Activated T-helper 2 cell treated with anti-CD3 and anti-CD28 coated beads, Interferon-gamma antibody, Interleukin-2, Interleukin-4, amounts not matched to agents 10 μg/mL and 5 μg/mL and 100 μg/mL, durations not matched to agents 14 hours and 24 hours and 36 hours (primary cell): ENCODE measurements around the gene BCL10. TPM values are rescaled to one million over a fixed set of nuclear protein-coding genes. Genes with fewer than 3 reads are reported as not detected.

Experiments used
- DNase-seq: peaks from one replicate; pipeline ENCODE4 v3.0.0; 2021; ENCODE audit warnings: low spot score
- H3K27ac Mint-ChIP-seq: one replicate; pipeline ENCODE4 v1.8.0; 2021; ENCODE audit warnings: mixed read lengths
- H3K27me3 Mint-ChIP-seq: one replicate; pipeline ENCODE4 v1.8.0; 2021; ENCODE audit warnings: low read depth, mixed read lengths
- H3K36me3 Mint-ChIP-seq: one replicate; pipeline ENCODE4 v1.8.0; 2021; ENCODE audit warnings: low read depth, mixed read lengths
- H3K4me1 Mint-ChIP-seq: one replicate; pipeline ENCODE4 v1.8.0; 2021; ENCODE audit warnings: low read depth, mixed read lengths
- H3K4me3 Mint-ChIP-seq: one replicate; pipeline ENCODE4 v1.8.0; 2021; ENCODE audit warnings: low read depth, mild to moderate bottlenecking, moderate library complexity, mixed read lengths
- H3K9me3 Mint-ChIP-seq: one replicate; pipeline ENCODE4 v1.8.0; 2021; ENCODE audit warnings: mixed read lengths
- intact Hi-C: fragments of 100-400 bp; cut with micrococcal nuclease; formaldehyde crosslinking; loops from one replicate; pipeline ENCODE4 v1.15.1; 2023
- total RNA-seq: library from RNA; stranded (reverse); gene quantifications from 2 replicates; pipeline ENCODE4 v1.2.3, GENCODE V29; 2022

The BCL10 gene
- total RNA-seq, 1 donor from 2014 or later, result 24.4 TPM

DNA sequence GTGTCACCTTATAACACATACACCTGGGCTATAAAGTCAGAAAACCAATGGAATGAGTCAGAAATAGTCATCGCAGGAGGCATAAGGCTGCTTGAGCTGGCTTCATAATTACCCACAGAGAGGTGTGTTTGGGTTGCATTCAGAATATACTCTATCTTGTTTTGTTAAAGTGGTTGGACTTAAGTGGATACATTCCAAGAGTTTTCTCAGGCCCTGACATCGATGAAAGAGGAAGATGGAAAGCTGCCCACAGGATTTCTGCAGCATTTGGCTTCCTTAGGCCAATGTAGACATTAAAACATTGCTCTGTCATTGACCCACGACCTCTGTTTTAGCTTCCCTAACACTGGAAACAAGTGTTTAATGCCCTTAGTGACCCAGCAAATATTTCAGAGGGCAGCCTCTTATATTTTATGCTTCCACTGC, 18.6 kb upstream of the BCL10 start:
- intact Hi-C loops, result loop anchor here (5.0 kb wide), 2 partner anchors 282 to 412 kb away; partner anchors contain the start of gene ZNHIT6
- no peak overlapping the region for H3K27ac Mint-ChIP-seq
- peaks cover 24% of the 10 kb centered on the region for H3K4me1 Mint-ChIP-seq
- H3K27me3 Mint-ChIP-seq, result peaks cover 61% of the 10 kb centered on the region
- H3K36me3 Mint-ChIP-seq, result no peaks in the 10 kb centered on the region
- DNase-seq, result no peak
- H3K4me3 Mint-ChIP-seq, result no peak overlapping the region
- H3K9me3 Mint-ChIP-seq, result no peaks in the 10 kb centered on the region

DNA sequence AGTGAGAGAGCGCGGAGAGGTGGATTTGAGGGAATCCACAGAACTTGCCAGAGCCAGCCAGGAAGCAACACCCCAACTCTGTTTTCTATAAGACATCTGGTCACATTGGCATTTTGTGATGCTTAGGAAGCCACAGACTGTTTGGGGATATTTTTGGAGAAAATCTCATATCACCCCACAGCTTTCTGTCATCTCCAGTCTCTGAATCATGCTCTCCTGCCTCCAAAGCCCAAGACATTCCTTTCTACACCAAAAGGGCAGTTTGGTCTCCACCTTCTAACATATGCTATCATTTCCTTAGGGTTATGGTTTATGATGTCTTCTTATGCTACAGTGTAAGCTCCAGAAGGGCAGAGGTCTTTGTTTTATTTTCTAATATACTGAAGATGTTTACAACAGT, 14.4 kb upstream of the BCL10 start:
- peaks cover 52% of the 10 kb centered on the region for H3K27me3 Mint-ChIP-seq
- intact Hi-C loops, result loop anchor here (1.0 kb wide), 1 partner anchor 7 kb away; no protein-coding TSS in a partner anchor

GRCh38 chr1:85289848-85290335, 13.5 kb upstream of the BCL10 start:
- DNase-seq, result no peak

More for the DNA sequence above, 14.4 kb upstream of the BCL10 start:
- H3K27ac Mint-ChIP-seq, result no peak overlapping the region
- H3K9me3 Mint-ChIP-seq, result no peaks in the 10 kb centered on the region
- H3K36me3 Mint-ChIP-seq, result no peaks in the 10 kb centered on the region
- no peak for DNase-seq
- H3K4me3 Mint-ChIP-seq, result no peak overlapping the region
- H3K4me1 Mint-ChIP-seq, result peaks cover 8% of the 10 kb centered on the region

GRCh38 chr1:85289207-85289847, 12.9 kb upstream of the BCL10 start:
- intact Hi-C loops, result no loop called here

More at GRCh38 chr1:85289848-85290335, 13.5 kb upstream of the BCL10 start:
- Mint-ChIP-seq H3K36me3 (no peaks in the 10 kb centered on the region), H3K4me1 (peaks cover 7% of the 10 kb centered on the region), H3K9me3 (no peaks in the 10 kb centered on the region), H3K27ac (no peak overlapping the region), H3K4me3 (no peak overlapping the region), H3K27me3 (peaks cover 47% of the 10 kb centered on the region)
- intact Hi-C loops, result loop anchor here (1.0 kb wide), 1 partner anchor 8 kb away; no protein-coding TSS in a partner anchor

DNA sequence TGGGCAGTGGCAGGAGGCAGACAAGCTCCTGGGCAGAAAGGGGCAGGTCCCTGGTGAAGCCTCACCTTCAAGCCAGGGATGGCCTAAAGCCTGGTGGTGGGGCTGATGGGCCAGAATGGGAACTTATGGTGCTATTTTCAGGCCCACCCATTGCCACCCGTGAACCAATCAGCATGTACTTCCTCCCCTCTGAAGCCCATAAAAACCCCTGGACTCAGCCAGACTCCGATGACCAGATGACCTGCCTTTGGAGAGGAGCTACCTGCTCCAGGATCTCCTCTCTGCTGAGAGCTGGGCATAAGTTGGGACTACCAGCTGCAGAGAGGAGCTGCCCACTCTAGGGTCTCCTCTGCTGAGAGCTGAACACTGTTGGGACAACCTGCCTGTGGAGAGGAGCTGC, 7.8 kb upstream of the BCL10 start:
- intact Hi-C loops, result no loop called here
- no peak overlapping the region for H3K27ac Mint-ChIP-seq
- H3K36me3 Mint-ChIP-seq, result no peaks in the 10 kb centered on the region
- peaks cover 35% of the 10 kb centered on the region for H3K27me3 Mint-ChIP-seq
- H3K4me3 Mint-ChIP-seq, result no peak overlapping the region
- no peaks in the 10 kb centered on the region for H3K9me3 Mint-ChIP-seq
- peaks cover 6% of the 10 kb centered on the region for H3K4me1 Mint-ChIP-seq
- no peak for DNase-seq

More at GRCh38 chr1:85289207-85289847, 12.9 kb upstream of the BCL10 start:
- no peak for DNase-seq
- no peaks in the 10 kb centered on the region for H3K9me3 Mint-ChIP-seq
- no peak overlapping the region for H3K4me3 Mint-ChIP-seq
- no peaks in the 10 kb centered on the region for H3K36me3 Mint-ChIP-seq
- H3K27me3 Mint-ChIP-seq, result peaks cover 41% of the 10 kb centered on the region
- no peak overlapping the region for H3K27ac Mint-ChIP-seq
- H3K4me1 Mint-ChIP-seq, result peaks cover 6% of the 10 kb centered on the region

GRCh38 chr1:85283475-85284199, 7.2 kb upstream of the BCL10 start:
- no peaks in the 10 kb centered on the region for H3K9me3 Mint-ChIP-seq
- no peak for DNase-seq
- H3K27ac Mint-ChIP-seq, result no peak overlapping the region
- H3K27me3 Mint-ChIP-seq, result peaks cover 36% of the 10 kb centered on the region
- H3K36me3 Mint-ChIP-seq, result no peaks in the 10 kb centered on the region
- H3K4me3 Mint-ChIP-seq, result no peak overlapping the region
- intact Hi-C loops, result no loop called here
- peaks cover 12% of the 10 kb centered on the region for H3K4me1 Mint-ChIP-seq

GRCh38 chr1:85282424-85282823, 6.0 kb upstream of the BCL10 start:
- H3K4me1 Mint-ChIP-seq, result peaks cover 14% of the 10 kb centered on the region

DNA sequence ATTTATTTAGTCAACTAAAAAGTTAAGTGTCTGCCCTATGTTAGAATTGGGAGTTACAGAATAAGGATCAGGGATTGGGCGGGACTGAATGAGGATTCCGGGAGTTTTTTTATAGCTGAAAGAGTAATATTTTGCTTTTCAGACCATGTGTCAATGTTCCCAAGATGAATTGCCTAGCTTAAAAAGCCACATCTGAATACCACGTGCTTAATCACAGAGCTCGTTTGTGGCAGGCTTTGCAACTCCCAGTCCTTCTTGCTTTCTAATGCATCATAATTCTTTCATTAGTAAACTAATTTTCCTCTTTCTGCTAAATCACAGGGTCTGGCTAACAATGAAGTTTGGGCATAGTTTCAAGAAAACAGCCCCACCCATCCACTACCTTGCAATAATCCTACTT, 4.2 kb upstream of the BCL10 start:
- no peak overlapping the region for H3K27ac Mint-ChIP-seq
- peaks cover 24% of the 10 kb centered on the region for H3K27me3 Mint-ChIP-seq
- H3K9me3 Mint-ChIP-seq, result no peaks in the 10 kb centered on the region
- intact Hi-C loops, result no loop called here
- DNase-seq, result no peak
- peaks cover 18% of the 10 kb centered on the region for H3K4me1 Mint-ChIP-seq
- H3K36me3 Mint-ChIP-seq, result no peaks in the 10 kb centered on the region
- no peak overlapping the region for H3K4me3 Mint-ChIP-seq

More at GRCh38 chr1:85282424-85282823, 6.0 kb upstream of the BCL10 start:
- Mint-ChIP-seq H3K27me3 (peaks cover 36% of the 10 kb centered on the region), H3K4me3 (no peak overlapping the region), H3K36me3 (no peaks in the 10 kb centered on the region), H3K27ac (no peak overlapping the region), H3K9me3 (no peaks in the 10 kb centered on the region)
- intact Hi-C loops, result no loop called here
- DNase-seq, result no peak

GRCh38 chr1:85279458-85280080, 3.1 kb upstream of the BCL10 start:
- intact Hi-C loops, result loop anchor here (1.0 to 10.0 kb wide), 8 partner anchors 19 to 1132 kb away; partner anchors contain the start of genes CTBS, GNG5, ODF2L and SPATA1
- H3K9me3 Mint-ChIP-seq, result no peaks in the 10 kb centered on the region
- no peak for DNase-seq
- peaks cover 7% of the 10 kb centered on the region for H3K36me3 Mint-ChIP-seq
- H3K4me3 Mint-ChIP-seq, result peak overlapping the region; percentile 15
- H3K27ac Mint-ChIP-seq, result peak overlapping the region; percentile 28
- peaks cover 23% of the 10 kb centered on the region for H3K27me3 Mint-ChIP-seq
- H3K4me1 Mint-ChIP-seq, result peaks cover 28% of the 10 kb centered on the region

GRCh38 chr1:85278853-85279314, 2.5 kb upstream of the BCL10 start:
- peak; percentile 30 for DNase-seq
- H3K36me3 Mint-ChIP-seq, result peaks cover 12% of the 10 kb centered on the region
- no peaks in the 10 kb centered on the region for H3K9me3 Mint-ChIP-seq
- peak overlapping the region; percentile 28 for H3K27ac Mint-ChIP-seq
- peak overlapping the region; percentile 15 for H3K4me3 Mint-ChIP-seq
- H3K27me3 Mint-ChIP-seq, result peaks cover 23% of the 10 kb centered on the region
- intact Hi-C loops, result loop anchor here (1.0 to 10.0 kb wide), 8 partner anchors 19 to 1132 kb away; partner anchors contain the start of genes CTBS, GNG5, ODF2L and SPATA1
- peaks cover 34% of the 10 kb centered on the region for H3K4me1 Mint-ChIP-seq

- intact Hi-C loops, result loop anchor here (2.0 to 10.0 kb wide), 8 partner anchors 43 to 1131 kb away; partner anchors contain the start of genes CTBS, GNG5, ODF2L and SPATA1
Observed at GRCh38 chr1:85277802-85278201, 1.4 kb upstream of the BCL10 start.

DNA sequence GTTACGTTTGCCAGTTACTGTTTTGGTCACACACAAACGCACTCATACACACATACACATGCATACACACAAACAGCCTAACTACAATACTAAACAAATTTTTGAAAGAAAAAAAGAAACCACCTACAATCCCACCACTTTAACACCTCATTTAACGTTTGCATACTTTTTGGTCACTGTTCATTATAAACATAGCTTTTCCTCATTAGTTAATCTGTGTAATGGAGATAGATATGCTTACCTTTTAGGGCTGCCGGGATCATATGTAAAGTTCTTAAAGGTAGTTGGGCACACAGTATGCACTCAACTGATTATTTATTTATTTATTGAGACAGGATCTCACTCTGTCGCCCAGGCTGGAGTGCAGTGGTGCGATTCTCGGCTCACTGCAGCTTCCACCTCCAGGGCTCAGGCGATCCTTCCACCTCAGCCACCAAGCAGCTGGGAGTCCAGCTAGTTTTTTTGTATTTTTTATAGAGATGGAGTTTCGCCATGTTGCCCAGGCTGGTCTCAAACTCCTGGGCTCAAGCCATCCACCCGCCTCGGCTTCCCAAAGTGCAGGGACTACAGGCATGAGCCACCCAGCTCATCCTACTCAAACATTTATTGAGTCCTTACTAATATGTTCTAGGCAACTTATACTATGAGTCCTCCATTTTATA, 677 bp upstream of the BCL10 start:
- peaks cover 17% of the 10 kb centered on the region for H3K27me3 Mint-ChIP-seq
- intact Hi-C loops, result loop anchor here (1.0 to 10.0 kb wide), 8 partner anchors 18 to 1130 kb away; partner anchors contain the start of genes C1orf52, CTBS, GNG5 and ODF2L
- H3K27ac Mint-ChIP-seq, result peak overlapping the region; percentile 76
- H3K36me3 Mint-ChIP-seq, result peaks cover 26% of the 10 kb centered on the region
- no peaks in the 10 kb centered on the region for H3K9me3 Mint-ChIP-seq
- H3K4me1 Mint-ChIP-seq, result peaks cover 45% of the 10 kb centered on the region
- no peak for DNase-seq
- peak overlapping the region; percentile 83 for H3K4me3 Mint-ChIP-seq

More at GRCh38 chr1:85277802-85278201, 1.4 kb upstream of the BCL10 start:
- Mint-ChIP-seq H3K9me3 (no peaks in the 10 kb centered on the region), H3K4me3 (no peak overlapping the region), H3K27me3 (peaks cover 21% of the 10 kb centered on the region), H3K36me3 (peaks cover 23% of the 10 kb centered on the region), H3K27ac (no peak overlapping the region), H3K4me1 (peaks cover 45% of the 10 kb centered on the region)
- no peak for DNase-seq
